ENCODE data around the gene ZNF700.
"Not testable (repeated sequence)": the region's sequence is repeated elsewhere in the genome, so short reads cannot be mapped to it uniquely, and the experiment has no call there.

Gene ZNF700

GRCh38 chr19:11989112-11989456 is 64.2 kb downstream of the ZNF700 start:
- Histone ChIP-seq H3K27ac (ENCODE audit: low read depth, low read length, poor library complexity, severe bottlenecking) (no peak overlapping the region), H4K20me1 (ENCODE audit: insufficient read depth, low read length) (no peaks in the 10 kb centered on the region), H2AFZ (ENCODE audit: low read length) (no peak overlapping the region), H3K27me3 (ENCODE audit: insufficient read depth, low read length) (no peaks in the 10 kb centered on the region), H3K79me2 (ENCODE audit: insufficient read depth, low read length) (peaks cover 27% of the 10 kb centered on the region), H3K4me2 (ENCODE audit: low read length) (peak overlapping the region; percentile 87), H3K9me3 (ENCODE audit: low read length) (peaks cover 6% of the 10 kb centered on the region; the same call in 1 of the 2 replicates), H3K4me3 (ENCODE audit: low read depth, low read length, poor library complexity, severe bottlenecking) (peak overlapping the region; percentile 97), H3K36me3 (ENCODE audit: insufficient read depth, low read length) (peaks cover 38% of the 10 kb centered on the region), H3K9ac (ENCODE audit: low read length) (no peak overlapping the region), H3K9me2 (ENCODE audit: low read depth, low read length) (no peaks in the 10 kb centered on the region), H3F3A (ENCODE audit: insufficient read depth, low read length) (no peaks in the 10 kb centered on the region), H3K4me1 (ENCODE audit: insufficient read depth, low read length, severe bottlenecking) (peaks cover 6% of the 10 kb centered on the region)
- TF ChIP-seq, protein P1, sequence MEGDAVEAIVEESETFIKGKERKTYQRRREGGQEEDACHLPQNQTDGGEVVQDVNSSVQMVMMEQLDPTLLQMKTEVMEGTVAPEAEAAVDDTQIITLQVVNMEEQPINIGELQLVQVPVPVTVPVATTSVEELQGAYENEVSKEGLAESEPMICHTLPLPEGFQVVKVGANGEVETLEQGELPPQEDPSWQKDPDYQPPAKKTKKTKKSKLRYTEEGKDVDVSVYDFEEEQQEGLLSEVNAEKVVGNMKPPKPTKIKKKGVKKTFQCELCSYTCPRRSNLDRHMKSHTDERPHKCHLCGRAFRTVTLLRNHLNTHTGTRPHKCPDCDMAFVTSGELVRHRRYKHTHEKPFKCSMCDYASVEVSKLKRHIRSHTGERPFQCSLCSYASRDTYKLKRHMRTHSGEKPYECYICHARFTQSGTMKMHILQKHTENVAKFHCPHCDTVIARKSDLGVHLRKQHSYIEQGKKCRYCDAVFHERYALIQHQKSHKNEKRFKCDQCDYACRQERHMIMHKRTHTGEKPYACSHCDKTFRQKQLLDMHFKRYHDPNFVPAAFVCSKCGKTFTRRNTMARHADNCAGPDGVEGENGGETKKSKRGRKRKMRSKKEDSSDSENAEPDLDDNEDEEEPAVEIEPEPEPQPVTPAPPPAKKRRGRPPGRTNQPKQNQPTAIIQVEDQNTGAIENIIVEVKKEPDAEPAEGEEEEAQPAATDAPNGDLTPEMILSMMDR (IDR thresholded peaks at IDR 0.05; ENCODE audit: low read length) = no peak
- TF ChIP-seq EZH2 (IDR thresholded peaks at IDR 0.05; ENCODE audit: borderline replicate concordance, low read length) = no peak

- H3K27ac ChIP-seq (ENCODE audit: low read depth, low read length, poor library complexity, severe bottlenecking); H3K9ac ChIP-seq (ENCODE audit: low read length); H3K9me2 ChIP-seq (ENCODE audit: low read depth, low read length); H3F3A ChIP-seq (ENCODE audit: insufficient read depth, low read length); H3K4me2 ChIP-seq (ENCODE audit: low read length); H3K27me3 ChIP-seq (ENCODE audit: insufficient read depth, low read length); H3K4me3 ChIP-seq (ENCODE audit: low read depth, low read length, poor library complexity, severe bottlenecking); H2AFZ ChIP-seq (ENCODE audit: low read length); H4K20me1 ChIP-seq (ENCODE audit: insufficient read depth, low read length); H3K4me1 ChIP-seq (ENCODE audit: insufficient read depth, low read length, severe bottlenecking): not testable (repeated sequence)
- Histone ChIP-seq H3K79me2 (ENCODE audit: insufficient read depth, low read length) (peaks cover 34% of the 10 kb centered on the region), H3K9me3 (ENCODE audit: low read length) (peaks cover 17% of the 10 kb centered on the region), H3K36me3 (ENCODE audit: insufficient read depth, low read length) (peaks cover 57% of the 10 kb centered on the region)
Measured at GRCh38 chr19:11991921-11992320, 67.0 kb downstream of the ZNF700 start.

DNA sequence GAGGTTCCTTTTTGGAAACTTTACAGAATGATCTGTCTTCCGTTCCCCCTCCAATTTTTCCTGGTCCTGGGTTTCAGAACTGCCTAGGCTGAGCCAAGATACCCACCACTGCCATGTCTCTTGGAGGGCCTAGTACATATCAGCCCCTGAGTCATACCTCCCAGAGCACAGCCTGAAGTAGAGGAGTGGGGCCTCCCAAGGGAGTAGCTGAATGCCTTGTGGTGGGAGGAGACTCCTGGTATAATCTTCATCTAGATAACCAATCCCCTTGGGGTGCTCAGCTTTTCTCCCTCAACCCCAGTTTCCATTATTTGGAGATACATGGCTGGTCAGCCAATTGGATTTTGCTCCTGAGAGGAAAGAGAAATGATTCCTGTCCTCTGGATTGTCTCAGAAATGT is 70.3 kb downstream of the ZNF700 start:
- H4K20me1 ChIP-seq (ENCODE audit: insufficient read depth, low read length) = no peaks in the 10 kb centered on the region
- no peak overlapping the region for H3K4me2 ChIP-seq (ENCODE audit: low read length)
- H2AFZ ChIP-seq (ENCODE audit: low read length) = no peak overlapping the region
- TF ChIP-seq, protein P1 (IDR thresholded peaks at IDR 0.05; ENCODE audit: low read length) = no peak
- TF ChIP-seq EZH2 (IDR thresholded peaks at IDR 0.05; ENCODE audit: borderline replicate concordance, low read length) = no peak
- no peaks in the 10 kb centered on the region for H3F3A ChIP-seq (ENCODE audit: insufficient read depth, low read length)
- H3K27ac ChIP-seq (ENCODE audit: low read depth, low read length, poor library complexity, severe bottlenecking) = no peak overlapping the region
- H3K4me3 ChIP-seq (ENCODE audit: low read depth, low read length, poor library complexity, severe bottlenecking) = no peak overlapping the region
- peaks cover 24% of the 10 kb centered on the region for H3K9me3 ChIP-seq (ENCODE audit: low read length)
- H3K36me3 ChIP-seq (ENCODE audit: insufficient read depth, low read length) = peaks cover 78% of the 10 kb centered on the region
- H3K4me1 ChIP-seq (ENCODE audit: insufficient read depth, low read length, severe bottlenecking) = no peaks in the 10 kb centered on the region
- H3K9me2 ChIP-seq (ENCODE audit: low read depth, low read length) = no peaks in the 10 kb centered on the region
- H3K79me2 ChIP-seq (ENCODE audit: insufficient read depth, low read length) = peaks cover 24% of the 10 kb centered on the region
- no peaks in the 10 kb centered on the region for H3K27me3 ChIP-seq (ENCODE audit: insufficient read depth, low read length)
- H3K9ac ChIP-seq (ENCODE audit: low read length) = no peak overlapping the region

Measured in OCI-LY1 (cell line).